Measurements from ENCODE around the gene IVD. TPM values are rescaled to one million over a fixed set of nuclear protein-coding genes. Genes with fewer than 3 reads are reported as not detected.

IVD gene
- total and polyA plus RNA-seq, 4 donors, result 40.3 to 156 (median 94.4) TPM

DNA sequence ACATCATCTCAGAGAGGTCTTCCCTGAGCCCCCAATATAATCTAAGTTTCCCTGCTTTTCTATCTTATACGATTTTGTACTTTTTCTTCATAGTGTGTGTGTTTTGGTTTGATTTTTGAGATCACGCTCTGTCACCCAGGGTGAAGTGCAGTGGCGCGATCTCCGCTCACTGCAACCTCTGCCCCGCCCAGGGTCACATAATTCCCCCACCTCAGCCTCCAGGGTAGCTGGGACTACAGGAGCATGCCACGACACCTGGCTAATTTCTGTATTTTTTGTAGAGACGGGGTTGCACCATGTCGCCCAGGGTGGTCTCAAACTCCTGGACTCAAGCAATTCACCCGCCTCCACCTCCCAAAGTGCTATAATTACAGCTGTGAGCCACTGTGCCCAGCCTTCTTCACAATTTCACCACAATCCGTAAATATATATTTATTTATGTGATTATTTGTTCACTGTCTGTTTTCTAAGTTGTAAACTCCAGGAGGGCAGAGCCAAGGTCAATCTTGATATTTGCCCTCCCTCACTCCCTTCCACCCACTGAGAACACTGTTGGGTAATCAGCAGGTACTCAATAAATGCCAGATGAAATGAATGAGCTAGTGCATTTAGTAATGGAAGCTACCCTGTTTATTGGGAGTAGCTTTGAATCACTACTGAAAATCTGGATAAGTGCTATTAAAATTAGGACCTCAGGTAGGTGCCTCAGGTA is 23.6 kb upstream of the IVD start:
- Histone ChIP-seq H3K27ac (ENCODE audit: low read depth in 1 of 2, low read length in 2 of 2) (peak overlapping the region; percentile 70 to 84), H3K27me3 (ENCODE audit: control insufficient read depth in 4 of 4, insufficient read depth in 4 of 4, low read length in 3 of 4) (no peaks in the 10 kb centered on the region), H3K36me3 (ENCODE audit: control insufficient read depth in 4 of 4, insufficient read depth in 3 of 4, low read depth in 1 of 4, low read length in 3 of 4) (peaks cover 0 to 6% (median 4%) of the 10 kb centered on the region in 4 donors), H3K9ac (ENCODE audit: low read depth in 1 of 2, low read length in 2 of 2) (no peak overlapping the region), H3K9me3 (ENCODE audit: control insufficient read depth in 4 of 4, low read length in 3 of 4) (no peaks in the 10 kb centered on the region), H3K4me1 (ENCODE audit: control insufficient read depth in 4 of 4, insufficient read depth in 4 of 4, low read length in 3 of 4) (peaks cover 6 to 23% (median 20%) of the 10 kb centered on the region in 4 donors), H3K4me3 (ENCODE audit: low read depth in 1 of 3, low read length in 3 of 3) (no peak overlapping the region)
- no peak for DNase-seq (ENCODE audit: low spot score)
- no peak for TF ChIP-seq FOXA2 (IDR thresholded peaks at IDR 0.05)
- TF ChIP-seq NR2F2 (IDR thresholded peaks at IDR 0.05), result no peak
- TF ChIP-seq, protein P1, sequence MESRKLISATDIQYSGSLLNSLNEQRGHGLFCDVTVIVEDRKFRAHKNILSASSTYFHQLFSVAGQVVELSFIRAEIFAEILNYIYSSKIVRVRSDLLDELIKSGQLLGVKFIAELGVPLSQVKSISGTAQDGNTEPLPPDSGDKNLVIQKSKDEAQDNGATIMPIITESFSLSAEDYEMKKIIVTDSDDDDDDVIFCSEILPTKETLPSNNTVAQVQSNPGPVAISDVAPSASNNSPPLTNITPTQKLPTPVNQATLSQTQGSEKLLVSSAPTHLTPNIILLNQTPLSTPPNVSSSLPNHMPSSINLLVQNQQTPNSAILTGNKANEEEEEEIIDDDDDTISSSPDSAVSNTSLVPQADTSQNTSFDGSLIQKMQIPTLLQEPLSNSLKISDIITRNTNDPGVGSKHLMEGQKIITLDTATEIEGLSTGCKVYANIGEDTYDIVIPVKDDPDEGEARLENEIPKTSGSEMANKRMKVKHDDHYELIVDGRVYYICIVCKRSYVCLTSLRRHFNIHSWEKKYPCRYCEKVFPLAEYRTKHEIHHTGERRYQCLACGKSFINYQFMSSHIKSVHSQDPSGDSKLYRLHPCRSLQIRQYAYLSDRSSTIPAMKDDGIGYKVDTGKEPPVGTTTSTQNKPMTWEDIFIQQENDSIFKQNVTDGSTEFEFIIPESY (IDR thresholded peaks at IDR 0.05), result no peak
- TF ChIP-seq HNF4G (IDR thresholded peaks at IDR 0.05), result no peak
- TF ChIP-seq YY1 (IDR thresholded peaks at IDR 0.05), result no peak
- TF ChIP-seq, protein P2, sequence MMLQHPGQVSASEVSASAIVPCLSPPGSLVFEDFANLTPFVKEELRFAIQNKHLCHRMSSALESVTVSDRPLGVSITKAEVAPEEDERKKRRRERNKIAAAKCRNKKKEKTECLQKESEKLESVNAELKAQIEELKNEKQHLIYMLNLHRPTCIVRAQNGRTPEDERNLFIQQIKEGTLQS (IDR thresholded peaks at IDR 0.05), result no peak
- TF ChIP-seq, protein P3, sequence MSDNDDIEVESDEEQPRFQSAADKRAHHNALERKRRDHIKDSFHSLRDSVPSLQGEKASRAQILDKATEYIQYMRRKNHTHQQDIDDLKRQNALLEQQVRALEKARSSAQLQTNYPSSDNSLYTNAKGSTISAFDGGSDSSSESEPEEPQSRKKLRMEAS (IDR thresholded peaks at IDR 0.05), result no peak
- TF ChIP-seq GABPA (IDR thresholded peaks at IDR 0.05 in 1 of 2, conservative IDR thresholded peaks at IDR 0.05 in 1 of 2), result no peak
- peak; percentile 55 to 56 for TF ChIP-seq HNF4A (conservative IDR thresholded peaks at IDR 0.05)
- peak; percentile 19 to 58 for TF ChIP-seq RXRA (IDR thresholded peaks at IDR 0.05)
- TF ChIP-seq, protein P4, sequence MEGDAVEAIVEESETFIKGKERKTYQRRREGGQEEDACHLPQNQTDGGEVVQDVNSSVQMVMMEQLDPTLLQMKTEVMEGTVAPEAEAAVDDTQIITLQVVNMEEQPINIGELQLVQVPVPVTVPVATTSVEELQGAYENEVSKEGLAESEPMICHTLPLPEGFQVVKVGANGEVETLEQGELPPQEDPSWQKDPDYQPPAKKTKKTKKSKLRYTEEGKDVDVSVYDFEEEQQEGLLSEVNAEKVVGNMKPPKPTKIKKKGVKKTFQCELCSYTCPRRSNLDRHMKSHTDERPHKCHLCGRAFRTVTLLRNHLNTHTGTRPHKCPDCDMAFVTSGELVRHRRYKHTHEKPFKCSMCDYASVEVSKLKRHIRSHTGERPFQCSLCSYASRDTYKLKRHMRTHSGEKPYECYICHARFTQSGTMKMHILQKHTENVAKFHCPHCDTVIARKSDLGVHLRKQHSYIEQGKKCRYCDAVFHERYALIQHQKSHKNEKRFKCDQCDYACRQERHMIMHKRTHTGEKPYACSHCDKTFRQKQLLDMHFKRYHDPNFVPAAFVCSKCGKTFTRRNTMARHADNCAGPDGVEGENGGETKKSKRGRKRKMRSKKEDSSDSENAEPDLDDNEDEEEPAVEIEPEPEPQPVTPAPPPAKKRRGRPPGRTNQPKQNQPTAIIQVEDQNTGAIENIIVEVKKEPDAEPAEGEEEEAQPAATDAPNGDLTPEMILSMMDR (IDR thresholded peaks at IDR 0.05; ENCODE audit: low read depth, low read length, missing input control), result no peak
- TF ChIP-seq EGR1 (IDR thresholded peaks at IDR 0.05; ENCODE audit: low read depth in 2 of 2), result no peak
- TF ChIP-seq, protein P5, sequence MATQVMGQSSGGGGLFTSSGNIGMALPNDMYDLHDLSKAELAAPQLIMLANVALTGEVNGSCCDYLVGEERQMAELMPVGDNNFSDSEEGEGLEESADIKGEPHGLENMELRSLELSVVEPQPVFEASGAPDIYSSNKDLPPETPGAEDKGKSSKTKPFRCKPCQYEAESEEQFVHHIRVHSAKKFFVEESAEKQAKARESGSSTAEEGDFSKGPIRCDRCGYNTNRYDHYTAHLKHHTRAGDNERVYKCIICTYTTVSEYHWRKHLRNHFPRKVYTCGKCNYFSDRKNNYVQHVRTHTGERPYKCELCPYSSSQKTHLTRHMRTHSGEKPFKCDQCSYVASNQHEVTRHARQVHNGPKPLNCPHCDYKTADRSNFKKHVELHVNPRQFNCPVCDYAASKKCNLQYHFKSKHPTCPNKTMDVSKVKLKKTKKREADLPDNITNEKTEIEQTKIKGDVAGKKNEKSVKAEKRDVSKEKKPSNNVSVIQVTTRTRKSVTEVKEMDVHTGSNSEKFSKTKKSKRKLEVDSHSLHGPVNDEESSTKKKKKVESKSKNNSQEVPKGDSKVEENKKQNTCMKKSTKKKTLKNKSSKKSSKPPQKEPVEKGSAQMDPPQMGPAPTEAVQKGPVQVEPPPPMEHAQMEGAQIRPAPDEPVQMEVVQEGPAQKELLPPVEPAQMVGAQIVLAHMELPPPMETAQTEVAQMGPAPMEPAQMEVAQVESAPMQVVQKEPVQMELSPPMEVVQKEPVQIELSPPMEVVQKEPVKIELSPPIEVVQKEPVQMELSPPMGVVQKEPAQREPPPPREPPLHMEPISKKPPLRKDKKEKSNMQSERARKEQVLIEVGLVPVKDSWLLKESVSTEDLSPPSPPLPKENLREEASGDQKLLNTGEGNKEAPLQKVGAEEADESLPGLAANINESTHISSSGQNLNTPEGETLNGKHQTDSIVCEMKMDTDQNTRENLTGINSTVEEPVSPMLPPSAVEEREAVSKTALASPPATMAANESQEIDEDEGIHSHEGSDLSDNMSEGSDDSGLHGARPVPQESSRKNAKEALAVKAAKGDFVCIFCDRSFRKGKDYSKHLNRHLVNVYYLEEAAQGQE (IDR thresholded peaks at IDR 0.05), result peak; percentile 43
- TF ChIP-seq JUND (IDR thresholded peaks at IDR 0.05), result peak in 1 of 2 donors; percentile 37
- TF ChIP-seq RAD21 (IDR thresholded peaks at IDR 0.05), result no peak
- no peak for TF ChIP-seq FOXA1 (IDR thresholded peaks at IDR 0.05)
- TF ChIP-seq SP1 (IDR thresholded peaks at IDR 0.05), result peak; percentile 28
- no peak for TF ChIP-seq TAF1 (conservative IDR thresholded peaks at IDR 0.05)
- 43% methylated on average over 11 of the region's 11 CpGs for whole genome bisulfite sequencing

Data from liver (tissue), 9 donors.